DMS 273 (cell line): Measurements from ENCODE around the gene PRDX6.
A peak's percentile ranks its signal among the peaks of the same experiment; 100 is the strongest.
"Not testable (repeated sequence)": the region's sequence is repeated elsewhere in the genome, so short reads cannot be mapped to it uniquely, and the experiment has no call there.

Experiments
- DNase-seq: peaks from one replicate; lab custom pipeline; 2025; ENCODE audit not compliant: unreplicated experiment; lab: John Stamatoyannopoulos, UW

PRDX6 gene

DNA sequence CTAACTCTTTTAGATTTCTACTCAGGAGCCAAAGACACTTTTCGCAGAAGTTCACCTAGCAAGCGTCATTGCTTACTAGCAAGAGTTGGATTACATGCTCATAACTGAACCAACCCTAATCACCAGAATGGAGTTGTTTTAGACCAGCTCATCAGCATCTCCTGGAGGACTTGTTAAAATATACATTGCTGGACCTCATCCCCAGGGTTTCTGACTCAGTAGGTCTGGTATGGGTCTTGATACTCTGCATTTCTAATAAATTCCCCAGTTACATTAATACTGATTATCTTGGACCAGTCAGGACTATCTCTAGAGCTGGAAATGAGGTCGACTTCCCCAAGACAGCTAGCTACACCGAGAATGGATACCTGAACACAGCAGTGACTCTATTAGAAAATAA is 9.7 kb upstream of the PRDX6 start:
- no peak for DNase-seq

- no peak for DNase-seq
These were observed 7.5 kb upstream of the PRDX6 start for GRCh38 chr1:173469656-173470055.

- DNase-seq: no peak
These were observed 6.5 kb upstream of the PRDX6 start for GRCh38 chr1:173470608-173471007.

DNA sequence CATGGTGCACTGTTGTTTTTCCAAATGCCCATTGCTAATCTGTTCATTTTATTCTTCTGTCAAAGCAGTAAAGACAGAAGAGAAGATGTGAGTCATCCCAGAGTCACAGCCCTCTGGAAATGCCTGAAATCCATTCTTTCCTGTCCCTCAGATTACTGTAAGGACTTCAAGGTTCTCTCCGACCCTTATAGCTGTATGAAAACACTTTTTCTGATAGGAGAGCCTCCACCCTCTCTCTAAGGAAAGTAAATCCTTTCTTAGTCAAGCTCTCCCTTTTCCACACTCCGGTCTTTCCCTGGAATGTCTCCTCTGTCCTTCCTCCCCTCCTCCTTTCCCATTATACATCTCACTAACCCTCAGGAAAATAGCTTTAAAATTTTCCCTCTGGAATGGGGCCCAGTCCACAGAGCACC is 3.5 kb upstream of the PRDX6 start:
- DNase-seq: no peak

DNA sequence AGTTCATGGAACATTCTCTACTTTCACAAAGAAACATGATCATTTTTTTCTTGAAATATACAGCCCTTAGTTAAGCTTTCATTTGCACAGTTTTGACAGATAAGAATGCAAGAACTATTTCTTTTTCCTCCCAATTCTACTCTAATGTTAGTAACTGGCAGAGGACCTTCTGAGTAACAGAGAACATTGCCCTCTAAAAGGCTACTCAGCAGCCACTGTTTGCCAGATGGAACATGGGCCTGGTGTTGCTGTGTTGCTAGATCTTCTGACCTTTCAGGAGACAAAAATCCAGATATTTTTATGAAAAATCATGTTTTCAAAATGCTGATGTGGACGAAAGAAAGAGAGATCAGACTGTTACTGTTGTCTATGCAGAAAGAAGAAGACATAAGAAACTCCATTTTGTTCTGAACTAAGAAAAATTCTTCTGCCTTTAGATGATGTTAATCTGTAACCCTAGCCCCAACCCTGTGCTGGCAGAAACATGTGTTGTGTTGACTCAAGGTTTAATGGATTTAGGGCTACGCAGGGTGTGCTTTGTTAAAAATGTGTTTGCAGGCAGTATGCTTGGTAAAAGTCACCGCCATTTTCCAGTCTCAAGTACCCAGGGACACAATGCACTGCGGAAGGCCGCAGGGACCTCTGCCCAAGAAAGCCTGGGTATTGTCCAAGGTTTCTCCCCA is 2.9 kb upstream of the PRDX6 start:
- DNase-seq: no peak

- DNase-seq: not testable (repeated sequence)
These were observed 2.2 kb upstream of the PRDX6 start for GRCh38 chr1:173474780-173475421.

GRCh38 chr1:173475564-173476196 is 1.5 kb upstream of the PRDX6 start:
- DNase-seq: peak; percentile 27

GRCh38 chr1:173476197-173476664 is 904 bp upstream of the PRDX6 start:
- DNase-seq: peak; percentile 37

- peak; percentile 97 for DNase-seq
These were observed 360 bp upstream of the PRDX6 start for GRCh38 chr1:173476665-173477285.

- peak; percentile 61 for DNase-seq
These were observed 1.0 kb downstream of the PRDX6 start for GRCh38 chr1:173478094-173478674.

GRCh38 chr1:173479649-173480048 is 2.5 kb downstream of the PRDX6 start:
- DNase-seq: no peak

- no peak for DNase-seq
These were observed 4.1 kb downstream of the PRDX6 start for GRCh38 chr1:173481195-173481772.

DNA sequence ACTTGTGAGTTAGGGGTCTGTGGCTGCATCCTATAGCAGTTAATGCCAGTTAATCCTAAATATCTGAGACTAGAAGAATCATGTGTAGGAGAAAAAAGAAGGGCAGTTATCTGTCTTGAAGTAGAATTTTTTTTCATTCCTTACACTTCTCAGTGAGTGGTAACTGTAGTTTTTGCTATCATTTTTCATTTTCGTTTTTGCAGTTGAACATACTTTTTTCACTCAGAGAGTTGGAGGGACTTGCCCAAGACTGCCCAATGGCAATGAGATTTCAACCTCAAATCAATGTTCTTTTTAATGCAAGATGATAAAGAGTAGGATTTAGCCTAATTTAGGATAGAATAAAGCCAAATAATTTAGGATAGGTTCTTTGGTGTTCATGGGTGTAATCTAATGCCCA is 5.5 kb downstream of the PRDX6 start:
- no peak for DNase-seq

- no peak for DNase-seq
These were observed 7.1 kb downstream of the PRDX6 start for GRCh38 chr1:173484276-173484675.

DNA sequence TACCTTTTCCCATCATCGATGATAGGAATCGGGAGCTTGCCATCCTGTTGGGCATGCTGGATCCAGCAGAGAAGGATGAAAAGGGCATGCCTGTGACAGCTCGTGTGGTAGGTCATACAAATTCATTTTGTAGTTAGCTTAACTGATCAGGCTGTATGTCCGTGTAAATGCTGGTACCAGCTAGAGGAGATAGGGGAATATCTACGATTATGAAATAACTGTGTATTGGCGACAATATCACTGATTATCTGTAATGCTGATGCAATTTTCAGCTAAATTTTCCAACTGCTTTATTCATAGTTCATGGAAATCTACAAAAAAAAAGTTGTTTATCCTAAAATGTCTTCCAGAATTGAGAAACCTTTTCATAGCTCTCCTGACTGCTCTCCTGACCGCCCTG is 8.3 kb downstream of the PRDX6 start:
- no peak for DNase-seq

DNA sequence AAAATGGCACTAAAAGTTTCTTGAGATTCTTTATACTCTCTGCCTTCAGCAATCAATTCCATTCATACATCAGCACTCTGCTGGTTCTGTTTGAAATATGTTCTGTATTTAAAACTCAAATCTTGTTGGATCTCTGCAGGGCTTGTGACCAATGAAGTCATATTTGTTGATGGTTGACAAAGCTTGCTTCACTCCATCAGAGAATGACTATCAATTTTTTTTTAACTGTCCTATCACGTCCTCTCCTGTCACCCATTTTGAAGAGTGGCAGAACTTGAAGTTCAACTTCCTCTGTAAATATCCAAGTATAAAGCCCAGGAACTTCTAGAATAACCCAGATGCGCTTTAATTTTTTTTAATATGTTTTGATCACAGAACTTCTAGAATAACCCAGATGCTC is 10.9 kb downstream of the PRDX6 start:
- no peak for DNase-seq

DNA sequence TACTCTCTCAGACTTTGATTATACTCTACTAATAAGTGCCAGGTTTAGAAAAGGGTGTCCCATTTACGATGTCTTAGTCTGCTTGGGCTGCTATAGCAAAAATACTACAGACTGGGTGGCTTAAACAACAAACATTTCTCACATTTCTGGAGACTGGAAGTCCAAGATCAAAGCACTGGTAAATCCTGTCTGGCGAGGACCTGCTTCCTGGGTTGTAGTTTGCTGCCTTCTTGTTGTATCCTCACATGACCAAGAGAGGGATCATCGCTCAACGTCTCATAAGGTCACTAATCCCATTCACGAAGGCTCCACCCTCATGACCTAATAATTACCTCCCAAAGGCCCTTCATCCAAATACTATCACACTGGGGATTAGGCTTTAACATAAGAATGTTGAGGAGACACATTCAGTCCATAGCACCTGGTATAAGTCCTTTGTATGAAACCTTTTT is 12.0 kb downstream of the PRDX6 start:
- peak; percentile 26 for DNase-seq

DNA sequence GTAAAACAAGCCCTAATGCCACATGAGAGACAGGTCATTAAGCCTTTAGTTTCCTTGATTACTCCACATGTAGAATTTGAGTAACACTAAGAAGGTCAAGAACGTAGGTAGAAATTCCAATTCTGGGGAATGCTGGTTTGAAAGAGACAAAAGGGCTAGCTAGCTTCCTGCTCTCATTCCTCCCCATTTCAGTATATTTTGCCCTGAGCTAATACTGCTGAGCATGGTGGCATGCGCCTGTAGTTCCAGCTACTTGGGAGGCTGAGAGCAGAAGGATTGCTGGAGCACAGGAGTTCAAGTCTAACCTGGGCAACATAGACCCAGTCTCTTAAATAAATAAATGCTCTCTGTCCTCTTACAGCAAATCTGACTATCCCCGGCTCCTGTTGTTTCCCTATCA is 12.8 kb downstream of the PRDX6 start:
- no peak for DNase-seq

GRCh38 chr1:173491508-173491907 is 14.4 kb downstream of the PRDX6 start:
- DNase-seq: no peak

GRCh38 chr1:173493125-173493524 is 16.0 kb downstream of the PRDX6 start:
- DNase-seq: not testable (repeated sequence)
